ENCODE data around the gene ACIN1. TPM values are rescaled to one million over a fixed set of nuclear protein-coding genes. Genes with fewer than 3 reads are reported as not detected.

ACIN1 gene
- total RNA-seq, 1 experiment from 2014 or later = 179 TPM

- Histone ChIP-seq H3K4me3 (replicated peaks in 1 of 2; ENCODE audit: low read depth in 1 of 2, low read length in 2 of 2) (peak overlapping the region; percentile 90 to 96), H3K27me3 (ENCODE audit: insufficient read depth, low read length) (no peaks in the 10 kb centered on the region), H2AFZ (ENCODE audit: low read depth, low read length, poor library complexity, severe bottlenecking) (no peak overlapping the region), H3K4me2 (ENCODE audit: low read length) (peak overlapping the region; percentile 95), H3K79me2 (ENCODE audit: insufficient read depth, low read length) (peaks cover 90% of the 10 kb centered on the region), H3K27ac (ENCODE audit: low read depth, low read length) (peak overlapping the region; percentile 87), H3K9me2 (ENCODE audit: insufficient read depth) (no peaks in the 10 kb centered on the region), H3K9me3 (ENCODE audit: control insufficient read depth in 1 of 2, insufficient read depth in 1 of 2, low read depth in 1 of 2, low read length in 2 of 2) (no peaks in the 10 kb centered on the region), H4K20me1 (ENCODE audit: insufficient read depth) (peaks cover 6% of the 10 kb centered on the region; the same call in 1 of the 2 replicates), H3K9ac (ENCODE audit: low read length) (peak overlapping the region; percentile 94), H3K4me1 (ENCODE audit: control insufficient read depth in 1 of 2, insufficient read depth in 2 of 2, low read length in 2 of 2) (peaks cover 6 to 12% of the 10 kb centered on the region in 2 experiments; a peak in 2 of 4 replicates), H3K36me3 (ENCODE audit: control insufficient read depth in 1 of 2, insufficient read depth in 2 of 2, low read length in 2 of 2) (peaks cover 40 to 45% of the 10 kb centered on the region in 2 experiments)
- no peak for ATAC-seq
- DNase-seq (ENCODE audit: low read depth, low spot score) = no peak
- POLR2A ChIA-PET = interaction anchor here (0.8 to 2.2 kb wide), 21 partner anchors 9 to 1272 kb away, joined by 3 to 35 read pairs (median 7); partner anchors contain the start of genes AJUBA, BCL2L2, HAUS4 and HOMEZ
- RAD21 ChIA-PET (ENCODE audit: low non-redundant PET in 1 of 2, low total read pairs in 2 of 2, uncharacterized antibody in 2 of 2, unreplicated experiment in 2 of 2) = interaction anchor here (0.6 to 1.6 kb wide), 5 partner anchors 22 to 113 kb away, joined by 3 to 5 read pairs (median 3); no protein-coding TSS in a partner anchor
- TF ChIP-seq YY1 (IDR thresholded peaks at IDR 0.05; ENCODE audit: extremely low read depth, insufficient replicate concordance, low read depth, low read length) (no peak), CTCF (IDR thresholded peaks at IDR 0.05 in 2 of 3, conservative IDR thresholded peaks at IDR 0.05 in 1 of 3; ENCODE audit: borderline replicate concordance in 1 of 3, insufficient read depth in 1 of 3, low read depth in 2 of 3, low read length in 2 of 3) (peak; percentile 19 to 27 (median 24); a peak in 3 of 6 replicates)
- CTCF ChIA-PET = interaction anchor here (0.7 to 3.0 kb wide), 14 partner anchors 8 to 242 kb away, joined by 3 to 64 read pairs (median 6); partner anchors contain the start of genes CDH24 and PRMT5
- intact Hi-C loops (cut with micrococcal nuclease) = loop anchor here (2.0 kb wide), 1 partner anchor 25 kb away; no protein-coding TSS in a partner anchor
- BruUV-seq (replicated peaks) = no TSS peak
Observed at GRCh38 chr14:23093991-23094665, 808 bp downstream of the ACIN1 start.

GRCh38 chr14:23093526-23093925 is 1.4 kb downstream of the ACIN1 start:
- Histone ChIP-seq H3K27me3 (ENCODE audit: insufficient read depth, low read length) (no peaks in the 10 kb centered on the region), H3K4me2 (ENCODE audit: low read length) (peak overlapping the region; percentile 95), H3K9ac (ENCODE audit: low read length) (peak overlapping the region; percentile 94), H3K4me1 (ENCODE audit: control insufficient read depth in 1 of 2, insufficient read depth in 2 of 2, low read length in 2 of 2) (peaks cover 6 to 12% of the 10 kb centered on the region in 2 experiments; a peak in 2 of 4 replicates), H3K79me2 (ENCODE audit: insufficient read depth, low read length) (peaks cover 88% of the 10 kb centered on the region), H3K27ac (ENCODE audit: low read depth, low read length) (no peak overlapping the region), H3K4me3 (replicated peaks in 1 of 2; ENCODE audit: low read depth in 1 of 2, low read length in 2 of 2) (peak overlapping the region; percentile 90 to 96), H2AFZ (ENCODE audit: low read depth, low read length, poor library complexity, severe bottlenecking) (no peak overlapping the region), H3K9me3 (ENCODE audit: control insufficient read depth in 1 of 2, insufficient read depth in 1 of 2, low read depth in 1 of 2, low read length in 2 of 2) (no peaks in the 10 kb centered on the region), H4K20me1 (ENCODE audit: insufficient read depth) (peaks cover 6% of the 10 kb centered on the region; the same call in 1 of the 2 replicates), H3K9me2 (ENCODE audit: insufficient read depth) (no peaks in the 10 kb centered on the region), H3K36me3 (ENCODE audit: control insufficient read depth in 1 of 2, insufficient read depth in 2 of 2, low read length in 2 of 2) (peaks cover 37 to 45% of the 10 kb centered on the region in 2 experiments)
- intact Hi-C loops (cut with micrococcal nuclease) = no loop called here
- ChIA-PET RAD21 (ENCODE audit: low non-redundant PET in 1 of 2, low total read pairs in 2 of 2, uncharacterized antibody in 2 of 2, unreplicated experiment in 2 of 2) (interaction anchor here in 1 of 2 experiments (0.6 kb wide), 1 partner anchor 112 kb away, joined by 3 read pairs; no protein-coding TSS in a partner anchor), CTCF (interaction anchor here (2.7 to 3.0 kb wide), 2 partner anchors 16 to 25 kb away, joined by 35 to 64 read pairs; no protein-coding TSS in a partner anchor), POLR2A (no interaction called here)
- DNase-seq (ENCODE audit: low read depth, low spot score) (no peak), ATAC-seq (no peak)
- no TSS peak for BruUV-seq (replicated peaks)
- no peak for TF ChIP-seq SP1 (IDR thresholded peaks at IDR 0.05; ENCODE audit: low read depth)
- TF ChIP-seq EZH2 (IDR thresholded peaks at IDR 0.05) = no peak
- no peak for TF ChIP-seq YY1 (IDR thresholded peaks at IDR 0.05; ENCODE audit: extremely low read depth, insufficient replicate concordance, low read depth, low read length)
- TF ChIP-seq RAD21 (IDR thresholded peaks at IDR 0.05; ENCODE audit: low read depth) = no peak
- no peak for TF ChIP-seq CTCF (IDR thresholded peaks at IDR 0.05 in 2 of 3, conservative IDR thresholded peaks at IDR 0.05 in 1 of 3; ENCODE audit: borderline replicate concordance in 1 of 3, insufficient read depth in 1 of 3, low read depth in 2 of 3, low read length in 2 of 3)
- TF ChIP-seq EGR1 (IDR thresholded peaks at IDR 0.05; ENCODE audit: low read depth) = no peak
- no peak for TF ChIP-seq CBX3 (IDR thresholded peaks at IDR 0.05; ENCODE audit: low read depth)
- TF ChIP-seq POLR2A (IDR thresholded peaks at IDR 0.05; ENCODE audit: borderline replicate concordance, extremely low read depth, insufficient read depth, insufficient read length) = no peak

All from HCT116 (cell line).